Ovary (tissue), 1 donor: ENCODE results near the gene TJAP1.

Source experiments
- EP300 ChIP-seq: sonication (generic); formaldehyde crosslinking; IDR thresholded peaks from one replicate; pipeline ENCODE4 v1.6.1; 2017; ENCODE audit warnings: antibody characterized with exemption
- POLR2A ChIP-seq: fragments of 450-650 bp; IDR thresholded peaks from one replicate; pipeline ENCODE4 v1.6.1; 2017; ENCODE audit warnings: antibody characterized with exemption, mild to moderate bottlenecking, moderate library complexity

GRCh38 chr6:43468748-43469681 is 8.4 kb upstream of the TJAP1 start:
- TF ChIP-seq EP300 (no peak), POLR2A (no peak)
